OCI-LY1 (cell line): Measurements from ENCODE around the gene KRTAP10-5.

Experiments used
- CTCF ChIP-seq: fragments of 200-600 bp; sonication (generic), shearing (Covaris generic); IDR thresholded peaks from 2 replicates; pipeline ENCODE4 v1.5.1; 2017; ENCODE audit warnings: mild to moderate bottlenecking, antibody characterized with exemption, low read length, moderate library complexity, mixed read lengths
- EZH2 ChIP-seq: fragments of 200-600 bp; sonication (generic), shearing (Covaris generic); IDR thresholded peaks from 2 replicates; pipeline ENCODE4 v1.8.0; 2017; ENCODE audit warnings: borderline replicate concordance, mixed run types, mild to moderate bottlenecking, antibody characterized with exemption, low read length, moderate library complexity, mixed read lengths

DNA sequence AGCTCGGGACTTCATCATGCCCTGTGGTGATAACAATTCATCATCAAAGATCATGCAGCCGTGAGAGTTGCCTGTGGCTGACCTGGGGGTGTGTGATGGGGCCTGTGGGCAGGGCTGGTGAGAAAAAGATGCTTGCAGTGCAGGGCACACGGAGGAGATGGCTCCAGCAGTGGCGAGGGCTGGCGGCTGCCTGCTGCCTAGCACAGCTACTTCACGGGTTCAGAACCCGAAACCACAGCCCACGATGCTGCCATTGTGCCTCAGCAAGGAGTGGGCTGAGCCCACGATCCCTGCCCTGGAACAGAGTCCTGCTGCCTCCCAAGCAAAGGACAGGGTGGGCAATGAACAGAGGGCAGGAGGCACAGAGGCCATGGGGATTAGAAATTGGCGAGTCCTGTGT is 45.9 kb upstream of the KRTAP10-5 start:
- TF ChIP-seq CTCF (no peak), EZH2 (no peak)
